CD1c-positive myeloid dendritic cell (primary cell): Measurements from ENCODE around the gene TLN1.
A peak's percentile ranks its signal among the peaks of the same experiment; 100 is the strongest.

Experiments used
- DNase-seq: peaks from one replicate; pipeline ENCODE4 v3.0.0-alpha.2; 2016; ENCODE audit errors: extremely low spot score

Gene TLN1

DNA sequence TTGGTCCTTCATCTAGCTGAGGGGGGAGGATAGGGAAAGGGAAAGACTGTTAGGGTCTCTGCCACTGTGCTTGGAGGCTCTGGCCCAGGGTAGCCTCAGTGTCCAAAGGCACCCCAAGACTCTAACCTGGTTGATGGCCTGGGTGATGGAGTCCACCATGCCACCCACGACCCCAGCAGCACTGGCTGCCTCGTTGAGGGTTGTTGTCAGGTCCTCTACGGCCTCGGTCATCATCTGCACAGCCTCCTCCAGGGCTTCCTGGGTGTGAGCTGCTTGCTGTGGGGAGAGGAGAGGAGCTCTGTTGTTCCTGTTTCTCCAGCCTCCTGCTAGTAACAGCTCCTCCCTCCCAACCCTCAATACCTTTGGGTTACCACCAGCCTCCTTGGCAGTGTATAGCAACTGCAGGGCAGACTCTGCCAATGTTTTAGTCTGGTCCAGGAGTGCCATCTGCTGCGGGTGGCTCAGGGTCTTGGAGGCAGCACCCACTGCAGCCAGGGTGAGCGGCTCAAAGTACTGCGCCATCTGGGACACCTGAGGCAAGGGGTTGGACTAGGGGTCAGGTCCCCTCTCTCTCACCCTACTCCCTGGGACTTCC lies 26.1 kb downstream of the TLN1 start:
- no peak for DNase-seq

DNA sequence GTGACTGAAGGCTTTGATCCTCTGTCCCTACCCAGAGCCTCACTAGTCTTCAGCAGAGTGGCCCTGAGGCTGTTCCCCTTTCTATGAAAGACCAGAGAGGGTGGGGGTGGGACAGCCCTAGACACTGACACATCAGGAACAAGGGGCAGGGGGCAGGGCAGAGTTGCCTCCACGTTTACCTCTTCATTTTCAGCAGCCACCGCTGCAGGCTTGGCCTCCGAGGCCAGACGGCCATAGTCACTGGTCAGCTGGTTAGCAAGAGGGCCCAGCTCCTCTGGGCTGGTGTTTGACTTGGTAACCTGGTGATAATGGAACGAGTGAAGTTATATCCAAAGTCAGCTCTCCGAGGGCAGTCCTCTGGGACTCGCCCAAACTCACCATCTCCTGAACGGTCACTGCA lies 26.6 kb downstream of the TLN1 start:
- DNase-seq, result no peak

DNA sequence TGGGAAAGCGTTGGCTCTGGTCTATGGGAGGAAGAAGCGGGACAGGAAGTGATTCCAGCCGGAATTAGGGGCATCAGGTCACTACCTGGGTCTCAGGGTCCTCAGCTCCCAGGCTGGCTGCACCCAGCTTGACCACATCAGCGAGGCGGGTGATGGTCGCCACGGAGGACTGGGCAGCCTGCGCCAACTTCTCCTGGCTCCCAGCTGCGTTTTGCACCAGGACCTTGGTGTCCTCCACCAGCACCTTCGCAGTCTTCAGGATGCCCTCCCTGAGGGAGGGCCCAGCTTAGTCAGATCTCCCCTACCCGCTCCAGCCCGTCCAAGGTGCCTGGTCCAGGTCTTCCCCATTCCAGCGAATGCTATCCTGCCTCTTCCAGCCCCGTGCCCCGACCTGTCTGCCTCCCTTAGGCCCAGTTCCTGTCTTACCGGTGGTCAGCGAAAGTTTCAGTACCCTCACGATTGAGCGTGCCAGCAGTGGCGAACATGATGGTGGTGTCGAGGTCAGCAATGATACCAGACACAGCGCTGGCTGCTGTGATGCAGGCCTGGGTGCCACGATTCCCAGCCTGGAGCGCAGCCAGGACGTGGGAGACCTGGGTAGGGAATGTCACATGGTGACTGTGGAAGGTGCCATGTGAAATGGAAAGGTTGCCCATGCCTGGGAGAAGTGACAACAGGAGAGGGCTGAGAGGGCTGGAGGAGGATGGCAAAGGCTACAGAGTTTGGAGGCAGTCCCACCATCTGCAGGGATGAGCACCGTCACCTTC lies 27.9 kb downstream of the TLN1 start:
- no peak for DNase-seq

DNA sequence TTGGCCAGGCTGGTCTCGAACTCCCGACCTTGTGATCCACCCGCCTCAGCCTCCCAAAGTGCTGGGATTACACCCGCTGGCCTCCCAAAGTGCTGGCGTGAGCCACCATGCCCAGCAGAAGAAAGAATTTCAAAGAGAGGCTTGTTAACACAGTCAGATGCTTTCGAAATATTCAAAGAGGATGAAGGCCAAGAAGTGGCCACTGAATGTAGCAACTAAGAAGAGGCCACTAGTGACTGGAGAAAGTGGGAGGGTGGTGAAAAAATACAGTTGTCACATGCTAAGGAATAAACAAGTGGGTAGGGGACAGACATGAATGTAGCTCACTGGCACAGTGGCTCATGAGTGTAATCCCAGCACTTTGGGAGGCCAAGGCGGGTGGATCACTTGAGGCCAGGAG lies 29.3 kb downstream of the TLN1 start:
- no peak for DNase-seq

DNA sequence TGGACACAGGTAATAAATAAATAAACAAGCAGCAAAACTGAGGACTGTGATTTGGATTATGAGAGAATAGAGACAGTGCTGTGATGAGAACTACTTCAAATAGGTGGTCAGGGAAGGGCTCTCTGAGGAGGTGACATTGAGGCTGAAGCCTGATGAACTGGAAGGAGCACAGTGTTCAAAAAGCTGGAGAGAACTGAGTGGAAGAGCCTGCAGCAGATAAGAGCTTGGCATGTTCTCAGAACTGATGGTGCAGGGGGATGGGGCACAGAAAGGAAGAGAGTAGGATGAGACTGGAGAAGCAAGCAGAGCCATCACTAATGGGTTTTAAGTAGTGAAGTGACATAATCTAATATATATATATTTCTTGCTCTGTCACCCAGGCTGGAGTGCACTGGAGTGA lies 31.1 kb downstream of the TLN1 start:
- no peak for DNase-seq

DNA sequence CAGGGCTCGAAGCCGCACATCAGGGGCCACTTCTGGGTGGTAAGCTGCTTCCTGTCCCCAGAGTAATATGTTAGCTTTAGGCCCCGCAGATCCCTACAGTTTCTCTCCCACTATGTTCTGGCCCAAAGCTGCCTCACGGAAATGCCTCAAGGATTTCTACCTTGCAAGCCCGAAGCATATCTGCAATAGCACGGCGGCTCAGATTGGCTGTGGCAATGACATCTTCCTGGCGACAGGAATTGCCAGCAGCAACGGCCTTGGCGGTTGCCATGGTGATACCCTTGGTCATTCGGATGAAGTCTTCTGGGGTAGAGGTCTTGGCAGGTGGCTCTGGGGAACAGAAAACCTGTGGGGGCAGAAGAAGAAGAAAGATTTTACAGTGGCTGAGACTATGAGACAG lies 32.0 kb downstream of the TLN1 start:
- no peak for DNase-seq

DNA sequence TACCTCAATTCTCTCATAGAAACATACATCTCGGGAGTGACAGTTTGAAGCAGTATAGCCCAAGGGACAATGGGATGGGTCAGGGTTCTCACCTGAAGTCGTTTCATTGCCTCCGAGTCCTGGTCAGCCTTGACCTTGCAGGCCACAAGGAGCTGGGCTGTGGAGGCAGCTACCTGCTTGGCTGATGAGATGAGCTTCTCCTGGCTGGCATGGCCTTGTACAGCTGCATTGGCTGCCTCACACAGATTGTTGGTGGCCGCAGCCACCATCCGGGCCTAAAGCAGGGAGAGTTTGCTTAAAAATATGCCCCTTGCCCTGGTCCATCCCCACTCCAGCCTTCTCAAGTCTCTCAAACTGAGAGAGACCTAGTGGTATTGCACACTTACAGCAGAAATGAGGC lies 33.8 kb downstream of the TLN1 start:
- no peak for DNase-seq

DNA sequence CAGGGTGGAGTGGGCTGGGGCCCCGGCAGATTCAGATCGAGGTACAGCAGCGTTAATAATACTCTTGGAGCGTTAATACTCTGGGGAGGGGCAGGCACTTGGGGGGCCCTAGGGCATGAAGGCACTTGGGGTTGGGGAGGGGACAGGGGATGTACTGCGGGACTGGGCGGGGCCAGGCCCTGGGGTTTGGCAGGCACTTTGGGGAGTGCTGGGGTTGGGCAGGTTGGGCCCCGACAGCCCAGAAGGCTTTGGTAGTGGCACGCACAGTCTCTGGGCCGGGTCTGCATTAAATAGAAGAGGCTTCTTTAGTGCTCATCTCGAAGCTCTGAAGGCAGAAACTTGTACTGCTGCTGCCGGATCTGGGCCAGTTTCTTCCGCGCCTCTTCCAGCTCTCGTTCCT lies 34.5 kb downstream of the TLN1 start:
- no peak for DNase-seq

DNA sequence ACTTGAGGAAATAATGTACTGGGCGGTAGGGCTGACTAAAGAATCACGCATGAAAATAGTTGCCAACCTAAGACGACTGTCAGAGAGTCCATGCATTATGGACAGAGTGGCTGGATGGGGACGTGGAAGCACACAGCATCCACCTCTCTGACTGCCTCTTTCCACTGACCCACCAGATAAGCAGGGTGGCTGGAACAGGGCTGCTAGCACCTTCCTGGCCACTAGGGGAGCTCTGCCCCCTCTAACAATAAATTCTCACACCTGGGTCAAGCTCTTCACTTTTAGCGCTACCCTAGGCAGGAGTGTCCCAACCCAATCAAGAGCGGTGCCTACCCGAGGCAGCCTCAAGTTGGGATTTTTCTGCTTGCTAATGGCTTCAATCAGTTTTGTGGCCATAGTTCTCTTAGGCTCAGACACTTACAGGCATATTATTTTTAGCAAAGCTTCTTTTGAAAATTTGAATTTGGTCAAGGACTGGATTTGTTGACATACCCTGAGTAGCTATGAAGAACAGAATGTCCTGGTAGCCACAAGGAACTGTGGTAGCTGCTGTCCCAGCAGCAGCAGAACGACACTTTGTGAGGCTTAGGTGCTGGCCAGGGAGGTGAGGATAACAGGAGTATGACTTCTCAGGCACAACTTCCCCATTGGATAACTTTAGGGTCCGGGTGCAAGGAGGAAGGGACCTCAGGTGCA lies 35.3 kb downstream of the TLN1 start:
- DNase-seq, result peak; percentile 47

DNA sequence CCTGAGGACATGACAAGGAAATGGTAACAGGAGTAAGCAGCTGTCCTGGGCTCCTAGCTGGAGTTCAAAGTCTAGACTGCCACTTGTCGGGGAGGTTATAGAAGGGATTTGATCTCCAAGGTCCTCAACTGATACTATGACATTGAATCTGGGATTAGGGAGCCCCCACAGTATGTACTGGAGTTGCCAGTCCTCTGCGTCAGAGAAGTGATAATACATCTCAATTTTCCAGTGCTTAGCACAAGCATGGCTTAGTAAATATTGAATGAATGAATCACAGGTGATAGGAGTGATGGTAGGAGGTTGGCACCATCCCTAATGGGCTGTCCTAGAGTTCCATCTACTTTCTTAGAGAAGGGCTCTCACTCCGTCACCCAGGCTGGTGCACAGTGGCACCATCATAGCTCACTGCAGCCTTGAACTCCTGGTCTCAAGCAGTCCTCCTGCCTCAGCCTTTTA lies 36.0 kb downstream of the TLN1 start:
- DNase-seq, result no peak

DNA sequence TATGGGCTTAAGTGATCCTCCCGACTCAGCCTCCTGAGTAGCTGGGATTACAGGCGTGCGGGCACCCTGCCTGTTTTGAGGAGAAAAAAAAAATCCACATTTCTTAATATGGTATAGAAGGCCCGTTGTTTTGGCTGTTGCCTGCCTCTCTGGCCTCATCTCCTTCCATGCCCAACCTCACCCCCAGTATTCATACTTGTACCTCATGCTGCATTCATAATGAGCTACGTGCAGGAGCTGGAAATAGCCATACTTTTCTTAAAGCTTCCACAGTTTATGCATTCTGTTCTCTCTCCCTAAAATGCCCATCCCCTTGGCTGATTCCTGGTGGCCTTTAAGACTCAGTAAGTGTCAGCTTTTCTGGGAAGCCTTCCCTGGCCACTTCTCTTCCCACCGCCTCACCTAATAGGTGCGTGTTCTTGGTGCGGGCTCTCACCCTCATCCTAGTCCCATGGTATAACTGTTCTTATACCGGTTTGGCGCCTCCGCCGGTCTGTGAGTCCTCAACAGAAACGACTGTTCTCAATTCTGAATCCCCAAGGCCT lies 40.2 kb downstream of the TLN1 start:
- DNase-seq, result no peak

DNA sequence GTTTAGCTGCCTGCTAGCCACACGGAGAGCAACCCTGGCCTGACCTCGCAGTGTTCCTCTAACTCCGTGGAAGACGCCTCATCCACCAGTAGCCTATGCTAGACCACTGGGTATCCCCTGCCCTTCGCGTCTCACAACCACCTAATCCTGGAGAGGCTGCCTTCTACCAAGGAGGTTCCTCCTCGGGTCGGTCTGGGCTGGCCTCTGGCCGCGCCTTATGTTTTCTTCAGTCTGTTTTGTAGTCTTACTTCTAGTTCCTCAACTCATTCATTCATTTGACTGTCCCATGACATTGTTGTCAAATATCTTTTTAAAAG lies 40.7 kb downstream of the TLN1 start:
- no peak for DNase-seq

DNA sequence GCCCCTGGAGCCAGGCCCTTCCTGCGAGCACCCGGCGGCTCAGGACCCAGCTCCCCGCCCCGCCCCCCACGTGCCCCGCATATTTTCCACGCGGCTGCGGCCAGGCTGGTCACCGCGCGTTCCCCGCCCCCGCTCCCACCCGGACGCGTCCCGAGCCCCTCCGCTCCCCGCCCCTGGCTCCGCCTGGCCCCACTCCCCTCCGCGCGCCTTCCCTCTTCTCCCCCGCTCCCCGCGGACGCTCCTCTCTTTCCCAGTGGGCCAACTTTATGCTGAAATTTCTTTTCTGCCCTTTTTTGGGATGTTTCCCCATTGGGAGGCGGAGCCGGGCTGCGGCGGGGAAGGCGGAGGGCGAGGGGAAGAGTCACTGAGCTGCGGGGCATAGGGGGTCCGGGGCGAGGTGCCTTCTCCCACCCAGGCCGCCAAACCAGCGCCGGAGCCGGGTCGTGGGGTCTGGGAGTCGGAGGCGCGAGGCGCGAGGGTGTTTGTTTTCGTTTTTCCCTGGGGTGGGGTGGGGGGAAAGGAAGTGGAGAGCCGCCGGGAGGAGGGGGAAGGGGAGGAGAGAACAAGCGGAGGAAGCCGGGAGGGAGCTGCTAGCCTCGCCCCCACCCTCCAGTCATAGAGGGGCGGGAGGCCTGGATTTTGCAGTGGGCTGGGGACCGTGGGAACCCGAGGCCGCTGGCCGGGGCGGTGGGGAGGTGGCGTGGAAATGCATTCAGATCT lies 41.2 kb downstream of the TLN1 start:
- peak; percentile 61 for DNase-seq

DNA sequence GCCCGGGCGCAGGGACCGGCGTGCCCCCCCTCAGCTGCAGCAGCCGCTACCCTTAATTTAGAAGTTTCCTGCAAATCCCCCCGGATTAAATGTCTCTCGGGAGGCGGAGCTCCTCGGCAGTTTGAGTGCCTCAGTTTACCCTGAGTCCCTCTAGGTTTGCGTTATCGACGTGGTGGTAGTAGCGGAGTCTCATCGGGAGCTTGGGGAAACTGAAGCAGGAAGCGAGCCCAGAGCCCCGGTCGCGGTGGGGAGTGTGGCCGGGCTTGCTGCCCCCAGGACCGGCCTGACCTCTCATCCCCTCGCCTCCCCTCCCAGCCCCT lies 41.7 kb downstream of the TLN1 start:
- DNase-seq, result no peak

DNA sequence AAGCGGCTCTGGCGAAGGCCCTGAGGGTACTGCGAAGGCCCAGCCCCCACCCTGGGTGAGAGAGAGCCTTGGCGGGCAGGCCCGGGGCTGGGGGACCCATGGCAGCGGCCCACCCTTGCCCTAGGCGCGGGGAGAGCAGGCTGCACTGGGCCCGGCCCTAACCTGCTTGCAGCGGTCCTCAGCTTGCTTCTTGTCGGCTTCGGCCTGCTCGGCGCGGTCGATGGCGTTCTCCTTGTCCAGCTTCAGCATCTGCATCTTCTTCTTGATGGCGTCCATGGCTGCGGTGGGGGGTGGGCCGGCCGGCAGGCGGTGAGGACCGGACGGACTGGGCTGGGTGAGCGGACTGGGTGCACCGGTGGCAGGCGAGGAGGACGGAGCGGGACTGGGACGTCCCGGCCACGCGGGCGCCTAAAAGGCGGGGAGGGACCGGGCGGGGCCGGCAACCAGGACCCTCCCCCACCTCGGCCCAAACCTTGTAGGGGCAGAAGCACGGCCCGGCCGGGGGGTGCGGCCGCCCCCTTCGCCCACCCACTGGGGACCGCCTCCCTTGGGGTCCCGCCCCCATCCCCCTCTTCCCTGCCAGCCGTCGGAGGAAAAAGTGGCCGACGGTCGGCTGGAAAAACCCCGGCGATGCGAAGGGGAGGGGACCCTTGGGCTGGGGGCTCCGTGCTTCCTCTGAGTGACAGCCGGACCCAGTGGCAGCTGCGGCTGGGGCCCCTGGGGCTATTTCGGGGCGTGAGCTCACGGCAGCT lies 42.3 kb downstream of the TLN1 start, which contains the start of gene TPM2:
Gene TPM2, minus strand, starts transcription at position 384 of the 752 bp plus-strand sequence. Its CDS starts 108 bp downstream, at position 276.
- no peak for DNase-seq

DNA sequence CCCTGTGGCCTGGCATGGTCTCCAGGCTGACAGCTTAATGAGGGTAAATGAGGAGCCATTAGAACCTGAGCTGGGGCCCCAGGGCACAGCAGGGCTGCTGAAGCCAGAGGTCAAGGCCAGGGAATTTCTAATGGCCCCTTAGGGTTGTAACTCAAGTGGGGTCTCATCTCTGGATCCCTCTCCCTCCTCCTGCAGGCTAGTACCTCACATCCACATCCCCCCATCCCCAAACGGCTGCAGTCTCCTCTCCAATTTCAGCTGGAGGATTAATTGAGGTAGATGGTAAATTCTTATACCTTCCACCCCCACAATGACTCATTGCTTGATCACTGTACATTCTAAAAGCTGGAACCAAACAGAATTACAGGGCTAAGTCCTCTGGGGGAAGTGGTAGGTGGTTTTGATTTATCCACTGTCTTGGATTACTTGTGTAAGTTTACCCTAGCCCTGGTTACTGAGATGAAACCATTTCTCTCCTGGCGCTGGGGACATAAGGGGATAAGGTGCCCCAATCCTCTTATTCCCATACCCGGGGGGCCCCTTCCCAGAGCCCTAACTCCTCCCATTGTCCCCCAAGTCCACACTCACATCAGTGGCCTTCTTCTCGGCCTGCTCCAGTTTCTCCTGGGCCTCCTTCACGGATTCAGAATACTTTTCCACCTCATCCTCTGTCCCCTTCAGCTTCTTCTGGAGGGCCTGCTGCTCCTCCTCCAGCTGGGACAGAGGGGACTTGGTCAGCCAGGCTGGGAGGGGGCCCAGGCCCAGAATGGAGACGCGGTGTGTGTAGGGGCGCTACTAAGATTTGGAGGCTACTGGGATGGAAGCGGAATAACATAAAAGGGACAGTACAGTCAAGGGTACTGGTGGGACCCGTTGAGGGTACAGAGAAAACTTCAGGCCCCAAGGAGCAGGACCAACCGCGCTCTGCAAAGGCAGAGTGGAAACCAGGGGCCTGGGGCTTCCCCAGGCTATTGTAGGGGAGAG lies 43.1 kb downstream of the TLN1 start:
- peak; percentile 56 for DNase-seq

DNA sequence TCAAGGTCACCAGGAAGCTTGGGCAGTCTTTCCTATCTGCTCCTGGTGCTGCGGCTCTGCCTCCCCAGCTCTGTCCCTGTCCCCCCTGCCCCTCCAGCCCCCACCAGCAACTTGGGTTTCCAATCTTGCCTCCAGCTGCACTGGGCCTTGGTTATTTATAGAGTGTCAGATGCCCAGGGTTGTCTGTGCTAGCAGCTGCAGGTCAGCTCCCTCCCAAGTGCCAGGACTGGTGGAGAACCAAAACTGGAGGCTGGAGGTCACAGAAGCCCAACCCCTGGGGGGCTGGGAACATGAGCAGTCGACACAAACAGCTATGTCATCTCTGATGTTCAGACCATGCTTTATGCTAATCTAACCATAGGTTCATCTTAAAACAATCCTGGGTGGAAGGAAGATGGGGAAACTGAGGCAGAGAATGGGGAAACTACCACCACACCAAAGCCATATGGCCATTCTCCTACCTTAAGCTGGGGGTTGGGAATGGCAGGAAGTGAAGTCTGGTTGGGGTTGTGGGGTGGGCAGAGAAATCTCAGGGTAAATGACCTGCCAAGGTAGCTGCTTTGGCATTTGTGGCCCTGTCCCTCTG lies 43.9 kb downstream of the TLN1 start:
- DNase-seq, result no peak

DNA sequence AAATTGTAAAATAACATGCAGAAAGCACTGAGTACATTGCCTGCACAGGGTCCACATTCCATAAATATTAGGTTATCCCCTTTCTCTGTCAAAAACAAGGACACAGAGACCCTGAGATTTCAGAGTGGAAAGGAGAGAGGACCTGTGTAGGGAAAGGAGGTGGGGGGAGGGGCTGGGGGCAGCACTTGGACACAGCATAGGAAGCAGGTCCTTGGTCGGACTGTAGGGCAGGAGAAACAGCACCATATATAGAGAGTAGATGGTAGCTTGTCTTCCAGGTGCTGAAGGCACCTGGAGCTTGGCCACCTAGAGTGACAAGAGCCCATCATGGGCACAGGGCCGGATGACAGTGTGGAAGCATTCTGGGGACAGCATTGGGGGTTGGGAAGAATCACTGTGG lies 44.7 kb downstream of the TLN1 start:
- DNase-seq, result no peak

DNA sequence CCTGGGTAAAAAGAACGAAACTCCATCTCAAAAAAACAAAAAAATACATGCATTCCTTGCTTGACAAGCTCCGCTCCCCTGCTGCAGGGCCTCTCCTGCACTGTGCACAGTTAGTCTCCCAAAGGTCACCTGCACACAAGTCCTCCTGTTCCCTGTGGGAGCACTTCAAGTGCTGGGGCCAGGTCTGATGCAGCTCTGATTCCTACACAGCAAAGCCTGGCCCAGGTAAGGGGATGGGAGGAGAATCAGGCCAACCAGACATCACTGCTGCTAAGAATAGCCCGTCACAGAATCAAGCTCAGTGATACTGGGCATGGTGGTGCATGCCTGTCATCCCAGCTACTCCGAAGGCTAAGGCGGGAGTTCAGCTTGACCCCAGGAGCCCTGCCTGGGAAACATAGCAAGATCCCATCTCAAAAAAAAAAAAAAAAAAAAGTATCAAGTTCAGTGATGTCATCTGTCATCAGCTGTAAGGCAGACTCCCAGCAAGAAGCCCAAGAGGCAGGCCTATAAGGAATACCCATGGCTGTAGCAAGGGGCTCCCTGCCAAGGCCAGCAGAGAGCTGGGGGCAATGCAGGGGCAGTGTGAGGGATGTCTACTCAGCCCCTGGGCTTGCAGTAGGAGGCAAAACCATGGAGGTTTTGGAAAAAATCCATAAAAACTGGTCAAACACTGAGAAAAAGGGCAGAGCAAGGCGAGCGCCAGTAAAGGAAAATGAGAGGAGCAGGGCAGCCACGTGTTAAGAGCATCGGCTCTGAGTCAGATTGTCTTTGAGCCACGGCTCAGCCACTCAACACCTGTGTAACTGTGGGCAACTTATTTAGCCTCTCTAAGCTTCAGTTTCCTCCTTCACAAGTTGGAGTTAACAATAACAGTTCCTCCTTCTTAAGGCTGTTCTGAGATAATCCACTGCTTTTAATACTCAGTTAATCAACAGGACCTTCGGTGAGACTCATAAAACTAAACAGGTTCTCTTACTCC lies 45.5 kb downstream of the TLN1 start:
- DNase-seq, result no peak
